ENCODE results near the gene SORCS2. TPM values are rescaled to one million over a fixed set of nuclear protein-coding genes. Genes with fewer than 3 reads are reported as not detected.

The SORCS2 gene
- total and polyA plus RNA-seq, 2 of the 13 experiments (the other 11 are each of a cell fraction or from before 2014, with no cell fraction given): 0.82 to 1.0 TPM

DNA sequence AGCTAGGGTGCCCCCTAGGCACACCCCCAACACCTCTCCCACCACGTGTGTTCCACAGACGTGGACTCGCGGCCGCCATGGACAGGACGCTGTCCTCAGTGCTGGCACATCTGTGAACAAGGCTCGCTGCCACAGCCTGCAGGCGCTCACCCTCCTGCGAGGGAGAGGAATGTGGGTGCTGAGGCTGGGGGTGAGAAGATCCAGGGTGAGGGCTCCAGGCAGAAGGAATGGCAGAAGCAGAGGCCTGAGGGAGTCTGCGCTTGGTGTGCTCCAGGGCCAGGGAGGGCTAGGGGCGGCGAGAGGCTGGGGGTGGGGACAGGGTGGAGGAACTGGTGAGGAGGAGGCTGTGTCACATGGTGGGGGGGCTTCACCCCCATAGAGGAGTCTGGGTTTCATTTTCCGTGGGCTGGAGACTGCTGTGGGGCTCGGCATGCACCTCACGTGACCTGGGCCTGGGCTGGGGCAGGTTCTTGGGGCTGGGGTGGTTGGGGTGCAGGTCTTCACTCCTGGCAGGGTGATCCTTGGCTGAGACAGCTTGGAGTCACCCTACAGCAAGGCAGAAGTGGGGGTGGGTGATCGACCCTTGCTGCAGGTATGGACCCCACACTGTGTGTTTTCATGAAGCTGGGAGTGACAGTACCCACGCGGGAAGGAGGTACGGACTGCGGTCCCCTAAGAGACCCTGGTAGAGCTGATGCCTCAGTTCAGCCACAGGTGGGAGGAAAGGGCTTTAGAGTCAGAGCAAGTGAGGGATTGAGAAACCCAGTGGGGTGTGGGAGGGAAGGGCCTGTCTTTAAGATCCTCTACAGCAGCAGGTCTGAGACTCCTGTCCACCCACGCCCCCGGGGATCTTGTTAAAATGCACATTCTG is 138.7 kb downstream of the SORCS2 start (continued):
- TF ChIP-seq SIN3A (IDR thresholded peaks at IDR 0.05; ENCODE audit: borderline replicate concordance, low read depth, low read length): no peak
- TF ChIP-seq, protein P1, sequence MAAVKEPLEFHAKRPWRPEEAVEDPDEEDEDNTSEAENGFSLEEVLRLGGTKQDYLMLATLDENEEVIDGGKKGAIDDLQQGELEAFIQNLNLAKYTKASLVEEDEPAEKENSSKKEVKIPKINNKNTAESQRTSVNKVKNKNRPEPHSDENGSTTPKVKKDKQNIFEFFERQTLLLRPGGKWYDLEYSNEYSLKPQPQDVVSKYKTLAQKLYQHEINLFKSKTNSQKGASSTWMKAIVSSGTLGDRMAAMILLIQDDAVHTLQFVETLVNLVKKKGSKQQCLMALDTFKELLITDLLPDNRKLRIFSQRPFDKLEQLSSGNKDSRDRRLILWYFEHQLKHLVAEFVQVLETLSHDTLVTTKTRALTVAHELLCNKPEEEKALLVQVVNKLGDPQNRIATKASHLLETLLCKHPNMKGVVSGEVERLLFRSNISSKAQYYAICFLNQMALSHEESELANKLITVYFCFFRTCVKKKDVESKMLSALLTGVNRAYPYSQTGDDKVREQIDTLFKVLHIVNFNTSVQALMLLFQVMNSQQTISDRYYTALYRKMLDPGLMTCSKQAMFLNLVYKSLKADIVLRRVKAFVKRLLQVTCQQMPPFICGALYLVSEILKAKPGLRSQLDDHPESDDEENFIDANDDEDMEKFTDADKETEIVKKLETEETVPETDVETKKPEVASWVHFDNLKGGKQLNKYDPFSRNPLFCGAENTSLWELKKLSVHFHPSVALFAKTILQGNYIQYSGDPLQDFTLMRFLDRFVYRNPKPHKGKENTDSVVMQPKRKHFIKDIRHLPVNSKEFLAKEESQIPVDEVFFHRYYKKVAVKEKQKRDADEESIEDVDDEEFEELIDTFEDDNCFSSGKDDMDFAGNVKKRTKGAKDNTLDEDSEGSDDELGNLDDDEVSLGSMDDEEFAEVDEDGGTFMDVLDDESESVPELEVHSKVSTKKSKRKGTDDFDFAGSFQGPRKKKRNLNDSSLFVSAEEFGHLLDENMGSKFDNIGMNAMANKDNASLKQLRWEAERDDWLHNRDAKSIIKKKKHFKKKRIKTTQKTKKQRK (IDR thresholded peaks at IDR 0.05; ENCODE audit: low read length): no peak

DNA sequence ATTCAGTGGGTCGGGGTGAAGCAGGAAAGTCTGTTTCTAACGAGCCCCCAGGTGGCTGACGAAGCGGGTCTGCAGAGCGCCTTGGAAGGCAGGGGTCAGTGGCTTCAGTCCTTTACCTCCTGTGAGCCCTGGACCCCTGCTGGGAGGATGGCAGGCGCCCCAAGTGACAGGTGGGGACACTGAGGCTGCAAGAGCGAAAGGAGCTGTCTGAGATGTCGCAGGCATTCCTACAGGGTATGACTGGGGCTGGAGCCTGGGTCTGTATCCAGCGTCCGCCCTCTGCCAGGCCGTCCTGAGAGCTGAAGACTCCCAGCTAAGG is 139.3 kb downstream of the SORCS2 start:
- Histone ChIP-seq H3K4me1 (ENCODE audit: insufficient read depth, low read length) (no peaks in the 10 kb centered on the region), H4K20me1 (ENCODE audit: insufficient read depth, low read length) (0 out of 2 replicates have a peak, but pooled peaks cover 3% of the 10 kb centered on the region), H3K4me2 (ENCODE audit: low read depth, low read length) (no peak overlapping the region), H3K4me3 (replicated peaks in 1 of 3; ENCODE audit: insufficient read depth in 1 of 3, low read depth in 2 of 3, low read length in 3 of 3) (no peak overlapping the region), H3K9ac (ENCODE audit: insufficient read depth, low read depth, low read length) (no peak overlapping the region), H3K79me2 (ENCODE audit: insufficient read depth, low read length) (no peaks in the 10 kb centered on the region), H3K27ac (ENCODE audit: extremely low read length, insufficient read depth, low read length) (no peak overlapping the region), H3K9me3 (ENCODE audit: low read length) (no peaks in the 10 kb centered on the region), H3K36me3 (replicated peaks in 1 of 2; ENCODE audit: control insufficient read depth in 1 of 2, insufficient read depth in 2 of 2, low read length in 2 of 2) (no peaks in the 10 kb centered on the region), H2AFZ (ENCODE audit: low read length) (no peak overlapping the region), H3K27me3 (ENCODE audit: control insufficient read depth in 1 of 2, insufficient read depth in 2 of 2, low read length in 2 of 2) (peaks cover 14 to 79% of the 10 kb centered on the region in 2 experiments; a peak in 4 of 5 replicates)
- ATAC-seq (no peak), DNase-seq (ENCODE audit: low spot score) (no peak), FAIRE-seq (no peak)
- intact Hi-C loops (cut with micrococcal nuclease; ENCODE audit: unreplicated experiment) (loop anchor here (10.0 kb wide), 1 partner anchor 137 kb away; the partner anchor contains the start of gene SORCS2), in situ Hi-C loops (cut with HindIII; ENCODE audit: extremely low pct_ligation_motif_present, low pct_unique_long_range_greater_than_20kb) (no loop called here)
- 13% methylated on average over 9 of the region's 11 CpGs for WGBS (ENCODE audit: low lambda C conversion rate)
- no TSS peak for BruUV-seq (replicated peaks)
- POLR2A ChIA-PET: no interaction called here
- CTCF ChIA-PET (ENCODE audit: low intra/inter-chr PET ratio, low total read pairs): no interaction called here
- TF ChIP-seq, protein P2, sequence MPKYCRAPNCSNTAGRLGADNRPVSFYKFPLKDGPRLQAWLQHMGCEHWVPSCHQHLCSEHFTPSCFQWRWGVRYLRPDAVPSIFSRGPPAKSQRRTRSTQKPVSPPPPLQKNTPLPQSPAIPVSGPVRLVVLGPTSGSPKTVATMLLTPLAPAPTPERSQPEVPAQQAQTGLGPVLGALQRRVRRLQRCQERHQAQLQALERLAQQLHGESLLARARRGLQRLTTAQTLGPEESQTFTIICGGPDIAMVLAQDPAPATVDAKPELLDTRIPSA (CRISPR knock-in tag; IDR thresholded peaks at IDR 0.05; ENCODE audit: borderline replicate concordance): no peak
